ENCODE measurements around the gene LYPD4. TPM values are rescaled to one million over a fixed set of nuclear protein-coding genes. Genes with fewer than 3 reads are reported as not detected.

Gene LYPD4
- total RNA-seq, 2 experiments from 2014 or later, result not detected

DNA sequence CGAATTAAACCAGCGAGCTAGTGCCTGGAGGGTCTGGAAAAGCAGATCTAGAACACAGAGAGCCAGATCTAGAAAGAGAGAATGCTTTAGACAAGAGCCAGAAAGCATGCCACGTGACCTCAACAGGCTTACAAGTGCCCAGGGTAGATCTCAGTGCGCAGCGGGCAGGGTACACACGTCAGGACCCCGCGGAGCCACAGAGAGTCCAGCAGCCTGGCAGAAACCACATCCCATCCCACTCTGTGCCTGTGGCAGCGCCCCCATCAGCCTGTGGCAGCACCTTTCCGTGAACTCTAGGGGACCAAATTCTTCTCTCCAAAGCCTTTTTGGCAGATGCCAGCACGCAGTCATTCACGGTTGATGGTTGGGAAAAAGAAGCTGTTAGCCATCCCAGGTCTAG is 44.4 kb upstream of the LYPD4 start:
- no TSS peak for BruUV-seq (replicated peaks)
- no peaks in the 10 kb centered on the region for H3K9me2 ChIP-seq (ENCODE audit: insufficient read depth, low read length)
- POLR2A ChIA-PET, result interaction anchor here (1.0 to 1.4 kb wide), 2 partner anchors 17 to 63 kb away, joined by 3 read pairs; no protein-coding TSS in a partner anchor

DNA sequence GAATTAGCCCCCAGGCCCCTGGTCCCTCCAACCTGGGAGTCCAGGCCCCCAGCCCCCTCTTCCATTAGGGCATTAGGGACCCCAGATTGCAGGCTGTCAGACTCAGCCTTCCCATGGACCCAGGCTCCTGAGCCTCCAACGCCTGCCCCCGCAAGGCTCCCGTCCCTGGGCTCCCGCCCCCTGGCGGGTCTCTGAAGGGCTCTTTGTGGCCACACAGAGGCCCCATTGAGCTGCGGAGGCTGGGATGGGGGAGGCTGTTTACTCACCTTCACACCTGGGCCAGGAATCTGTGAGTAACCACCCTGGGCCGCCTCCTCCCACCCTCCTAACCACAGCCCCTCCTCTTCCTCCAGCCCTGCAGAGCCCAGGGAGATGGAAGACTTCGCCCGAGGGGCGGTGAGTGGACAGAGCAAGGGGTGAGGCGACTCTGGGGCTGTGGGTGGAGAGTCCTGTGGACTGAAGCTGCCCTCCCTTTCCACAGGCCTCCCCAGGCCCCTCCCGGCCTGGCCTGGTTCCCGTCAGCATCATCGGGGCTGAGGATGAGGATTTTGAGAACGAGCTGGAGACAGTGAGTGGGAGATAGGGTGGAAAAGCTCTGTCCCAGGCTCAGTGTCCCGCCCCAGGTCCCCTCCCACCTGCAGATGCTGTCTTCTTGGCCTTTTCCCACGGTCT is 43.4 kb upstream of the LYPD4 start:
- POLR2A ChIA-PET, result interaction anchor here (0.5 to 3.6 kb wide), 6 partner anchors 11 to 91 kb away, joined by 3 to 18 read pairs (median 4); partner anchors contain the start of gene CD79A
- no peaks in the 10 kb centered on the region for H3K9me2 ChIP-seq (ENCODE audit: insufficient read depth, low read length)
- H3K36me3 ChIP-seq (ENCODE audit: insufficient read depth, low read length), result peaks cover 70% of the 10 kb centered on the region
- peak overlapping the region; percentile 88 for H3K27ac ChIP-seq (ENCODE audit: low read depth, low read length, poor library complexity, severe bottlenecking)
- H4K20me1 ChIP-seq (ENCODE audit: insufficient read depth, low read length), result no peaks in the 10 kb centered on the region
- peak overlapping the region; percentile 99 for H3K4me2 ChIP-seq (ENCODE audit: low read length)
- peaks cover 37% of the 10 kb centered on the region for H3K79me2 ChIP-seq (ENCODE audit: insufficient read depth, low read depth, low read length)
- peaks cover 48% of the 10 kb centered on the region for H3K4me1 ChIP-seq (ENCODE audit: insufficient read depth, low read length, poor library complexity, severe bottlenecking)
- no peak for TF ChIP-seq EZH2phosphoT487 (IDR thresholded peaks at IDR 0.05; ENCODE audit: borderline replicate concordance, low read depth, low read length)
- TF ChIP-seq, protein P1, sequence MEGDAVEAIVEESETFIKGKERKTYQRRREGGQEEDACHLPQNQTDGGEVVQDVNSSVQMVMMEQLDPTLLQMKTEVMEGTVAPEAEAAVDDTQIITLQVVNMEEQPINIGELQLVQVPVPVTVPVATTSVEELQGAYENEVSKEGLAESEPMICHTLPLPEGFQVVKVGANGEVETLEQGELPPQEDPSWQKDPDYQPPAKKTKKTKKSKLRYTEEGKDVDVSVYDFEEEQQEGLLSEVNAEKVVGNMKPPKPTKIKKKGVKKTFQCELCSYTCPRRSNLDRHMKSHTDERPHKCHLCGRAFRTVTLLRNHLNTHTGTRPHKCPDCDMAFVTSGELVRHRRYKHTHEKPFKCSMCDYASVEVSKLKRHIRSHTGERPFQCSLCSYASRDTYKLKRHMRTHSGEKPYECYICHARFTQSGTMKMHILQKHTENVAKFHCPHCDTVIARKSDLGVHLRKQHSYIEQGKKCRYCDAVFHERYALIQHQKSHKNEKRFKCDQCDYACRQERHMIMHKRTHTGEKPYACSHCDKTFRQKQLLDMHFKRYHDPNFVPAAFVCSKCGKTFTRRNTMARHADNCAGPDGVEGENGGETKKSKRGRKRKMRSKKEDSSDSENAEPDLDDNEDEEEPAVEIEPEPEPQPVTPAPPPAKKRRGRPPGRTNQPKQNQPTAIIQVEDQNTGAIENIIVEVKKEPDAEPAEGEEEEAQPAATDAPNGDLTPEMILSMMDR (conservative IDR thresholded peaks at IDR 0.05; ENCODE audit: low read length), result peak; percentile 81
- no peaks in the 10 kb centered on the region for H3K9me3 ChIP-seq (ENCODE audit: low read length)
- BruUV-seq (replicated peaks), result no TSS peak
- intact Hi-C loops (cut with micrococcal nuclease; ENCODE audit: unreplicated experiment), result loop anchor here (1.0 to 2.0 kb wide), 4 partner anchors 15 to 70 kb away; no protein-coding TSS in a partner anchor
- CTCF ChIA-PET (ENCODE audit: unreplicated experiment), result no interaction called here
- peak; percentile 89 for DNase-seq (ENCODE audit: low spot score)
- H3K4me3 ChIP-seq (ENCODE audit: low read depth, low read length, poor library complexity, severe bottlenecking), result peak overlapping the region; percentile 97
- no peak overlapping the region for H2AFZ ChIP-seq (ENCODE audit: low read length)

More for the DNA sequence above, 44.4 kb upstream of the LYPD4 start:
- Histone ChIP-seq H3K79me2 (ENCODE audit: insufficient read depth, low read depth, low read length) (peaks cover 37% of the 10 kb centered on the region), H4K20me1 (ENCODE audit: insufficient read depth, low read length) (no peaks in the 10 kb centered on the region), H3K9me3 (ENCODE audit: low read length) (no peaks in the 10 kb centered on the region), H3K36me3 (ENCODE audit: insufficient read depth, low read length) (peaks cover 66% of the 10 kb centered on the region), H3K4me3 (ENCODE audit: low read depth, low read length, poor library complexity, severe bottlenecking) (no peak overlapping the region), H2AFZ (ENCODE audit: low read length) (no peak overlapping the region), H3K4me1 (ENCODE audit: insufficient read depth, low read length, poor library complexity, severe bottlenecking) (peaks cover 48% of the 10 kb centered on the region), H3K27ac (ENCODE audit: low read depth, low read length, poor library complexity, severe bottlenecking) (peak overlapping the region; percentile 9), H3K4me2 (ENCODE audit: low read length) (peak overlapping the region; percentile 99; the same call in 1 of the 2 replicates)
- CTCF ChIA-PET (ENCODE audit: unreplicated experiment), result no interaction called here
- DNase-seq (ENCODE audit: low spot score), result no peak
- intact Hi-C loops (cut with micrococcal nuclease; ENCODE audit: unreplicated experiment), result no loop called here
- TF ChIP-seq, protein P1 (conservative IDR thresholded peaks at IDR 0.05; ENCODE audit: low read length), result peak; percentile 47
- TF ChIP-seq EZH2phosphoT487 (IDR thresholded peaks at IDR 0.05; ENCODE audit: borderline replicate concordance, low read depth, low read length), result no peak

All from OCI-LY7 (cell line).